Activated CD4-positive, alpha-beta T cell treated with anti-CD3 and anti-CD28 coated beads, Interleukin-2, amount 50 U/mL, for 1 hour (primary cell): Measurements from ENCODE around the gene TRMT44.

Source experiments
- DNase-seq: peaks from one replicate; pipeline ENCODE4 v3.0.0-alpha.2; 2020

Gene TRMT44

GRCh38 chr4:8516996-8517550 lies 76.5 kb downstream of the TRMT44 start:
- no peak for DNase-seq

- no peak for DNase-seq
Observed at GRCh38 chr4:8517946-8518345, 77.4 kb downstream of the TRMT44 start.

DNA sequence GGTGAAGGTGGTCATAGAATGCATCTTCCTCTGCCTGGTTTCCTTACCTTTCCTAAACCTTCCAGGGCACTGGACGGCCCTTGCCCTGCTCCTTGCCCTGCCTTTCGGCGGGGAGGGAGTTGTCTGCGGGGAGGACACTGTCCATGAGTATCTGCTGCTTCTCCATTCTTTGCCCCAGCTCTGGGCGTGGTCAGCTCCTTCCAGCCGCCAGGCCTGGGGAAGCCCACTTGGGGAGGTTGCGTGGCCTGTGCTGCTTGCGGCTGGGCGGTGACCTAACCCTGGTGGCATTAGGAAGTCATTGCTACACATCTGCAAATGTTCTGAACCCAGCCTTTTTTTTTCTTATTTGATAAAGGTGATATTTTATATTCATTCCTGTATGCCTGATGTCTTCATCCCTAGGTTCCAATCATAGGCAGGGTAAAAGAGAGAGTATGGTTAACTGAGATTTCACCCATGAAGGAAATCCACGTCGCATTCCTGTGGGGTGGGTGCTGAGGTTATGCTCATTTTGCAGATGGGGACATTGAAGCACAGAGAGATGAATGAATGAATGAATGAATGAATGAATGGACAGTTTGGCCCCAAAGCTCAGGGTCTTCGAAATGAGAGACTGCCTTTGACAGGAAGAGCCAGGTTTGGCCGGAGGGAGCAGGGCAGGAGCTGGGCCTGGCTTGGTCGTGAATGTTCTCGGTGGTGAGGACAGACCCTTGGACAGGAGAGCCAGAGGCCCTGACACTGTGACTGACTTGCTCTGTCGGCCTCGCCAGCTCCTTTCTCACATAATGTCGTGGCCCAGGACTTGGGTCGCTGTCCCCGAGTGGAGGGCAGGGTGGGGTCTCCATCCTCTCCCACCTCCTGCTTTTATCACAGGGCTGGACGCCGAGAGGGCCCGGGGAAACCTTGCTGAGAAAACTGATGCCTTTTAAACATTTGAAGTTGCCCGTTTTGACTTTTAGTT lies 81.9 kb downstream of the TRMT44 start:
- DNase-seq, result no peak

DNA sequence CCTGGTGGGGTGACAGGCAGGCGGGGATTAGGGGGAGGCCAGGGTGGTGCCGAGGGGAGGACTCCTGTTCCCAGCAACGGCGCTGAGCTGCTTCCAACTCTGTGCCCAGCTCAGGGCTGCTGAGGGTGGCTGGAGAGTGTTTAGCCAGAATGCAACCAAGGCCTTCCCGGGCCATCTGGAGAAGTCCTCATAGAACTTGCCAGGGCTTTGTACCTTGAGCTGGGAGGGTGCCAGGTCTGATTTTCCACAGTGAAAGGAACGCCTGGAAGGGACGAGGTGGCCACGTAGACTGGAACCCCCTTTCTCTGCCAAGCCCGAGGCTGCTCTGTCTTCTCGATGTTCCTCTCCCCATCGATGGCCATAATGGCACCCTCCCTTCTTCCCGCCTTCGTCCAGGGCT lies 82.6 kb downstream of the TRMT44 start:
- DNase-seq, result no peak

DNA sequence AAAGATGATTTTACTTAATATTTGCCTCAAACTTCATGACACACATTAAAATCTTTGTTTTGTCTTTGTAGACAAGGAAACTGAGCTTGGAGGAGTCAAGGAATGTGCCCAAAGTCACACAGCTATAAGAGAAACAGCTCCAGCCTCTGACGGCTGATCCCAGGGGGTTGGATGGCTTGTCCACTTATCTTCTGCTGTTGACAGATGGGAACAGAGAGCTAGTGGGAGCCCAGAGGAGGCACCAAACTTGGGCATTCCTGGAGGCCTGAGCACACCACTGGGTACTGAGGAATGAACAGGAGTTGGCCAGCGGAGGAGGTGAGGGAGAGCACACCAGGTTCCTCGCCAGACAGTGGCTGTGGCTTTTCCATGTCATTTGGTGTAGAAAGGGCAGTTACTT lies 83.2 kb downstream of the TRMT44 start:
- no peak for DNase-seq

DNA sequence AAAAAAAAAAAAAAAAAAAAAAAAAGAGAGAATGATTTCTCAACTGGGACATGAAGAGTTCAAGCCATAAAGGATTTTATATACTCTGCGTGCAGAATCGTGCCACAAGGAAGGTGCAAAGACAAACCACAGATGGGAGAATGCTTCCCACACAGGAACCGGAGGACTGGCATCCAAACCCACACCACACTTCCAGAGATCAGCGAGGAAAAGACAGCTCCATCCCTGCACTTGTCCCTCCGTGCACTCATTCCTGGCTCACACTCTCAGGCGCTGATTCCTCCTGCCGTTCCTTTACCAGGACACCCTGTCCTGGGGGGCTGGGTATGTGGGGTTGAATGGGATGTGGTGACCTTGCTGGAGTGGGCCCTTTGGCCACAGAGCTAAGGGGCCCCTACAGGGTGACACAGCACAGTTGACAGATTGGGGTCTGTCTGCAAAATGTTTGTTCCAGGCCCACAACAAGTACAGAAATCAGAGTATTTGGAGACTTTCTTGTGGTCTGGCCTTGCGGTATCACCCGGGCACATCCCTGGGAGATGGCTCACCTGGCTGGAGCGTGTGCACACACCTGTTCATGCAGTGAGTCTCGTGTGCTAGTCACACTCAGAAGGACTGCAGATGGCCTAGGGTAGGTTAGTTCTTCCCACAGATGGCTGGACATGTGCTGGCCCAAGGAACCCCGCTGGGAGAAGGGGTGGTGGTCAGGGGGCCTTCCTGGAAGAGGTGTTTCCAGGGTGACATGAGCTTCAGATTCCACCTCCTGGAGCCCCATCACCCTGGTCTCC lies 84.2 kb downstream of the TRMT44 start:
- no peak for DNase-seq

DNA sequence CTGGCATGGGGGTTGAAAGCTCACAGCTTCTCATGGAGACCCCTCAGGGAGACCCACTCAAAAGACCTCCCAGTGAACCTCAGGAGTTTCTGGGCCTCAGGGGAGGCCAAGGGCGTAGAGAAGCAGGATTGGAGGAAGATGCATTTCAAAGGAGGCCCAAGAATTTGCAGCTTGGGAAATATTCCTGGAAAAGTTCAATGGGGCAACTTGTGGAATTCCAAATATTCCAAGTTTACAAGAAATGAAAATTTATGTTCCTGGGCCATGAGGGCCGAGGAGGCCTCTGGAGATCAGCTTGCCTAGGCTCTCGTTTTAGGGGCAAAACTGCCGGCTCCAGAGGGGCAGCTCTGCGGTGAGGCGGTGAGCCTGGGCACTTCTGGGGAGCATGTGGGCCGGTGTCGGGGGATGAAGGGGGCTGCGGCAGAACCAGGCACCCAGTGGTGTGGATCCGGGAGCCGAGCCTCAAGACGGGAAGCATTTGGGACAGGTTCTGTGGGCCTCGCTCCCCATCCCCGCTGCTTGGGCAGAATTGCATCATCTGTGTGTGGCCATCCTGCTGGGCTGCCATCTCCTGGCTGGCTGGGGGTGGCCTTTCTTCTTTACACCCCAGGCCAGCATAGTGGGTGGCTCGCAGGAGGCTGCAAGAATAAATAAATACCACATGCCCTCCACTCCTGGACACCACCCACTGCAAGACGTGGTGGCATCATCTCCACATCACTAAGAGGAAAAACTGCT lies 85.0 kb downstream of the TRMT44 start:
- no peak for DNase-seq
